Liver (tissue), 9 donors: ENCODE data around the gene MFNG. TPM values are rescaled to one million over a fixed set of nuclear protein-coding genes. Genes with fewer than 3 reads are reported as not detected.

Experiments
- DNase-seq: peaks from one replicate; pipeline ENCODE4 v3.0.0-alpha.2; 2017; ENCODE audit warnings: low spot score
- H3K27ac ChIP-seq, 2 donors: one replicate each; pipeline ENCODE4 v1.7.0; 2013; ENCODE audit warnings: inconsistent platforms in 2 of 2, low read length in 2 of 2, control low read depth in 1 of 2, low read depth in 1 of 2, mild to moderate bottlenecking in 1 of 2
- H3K27me3 ChIP-seq, 4 donors: one replicate each; pipeline versions ENCODE4 v1.6.1 to v1.7.0; 2013; ENCODE audit warnings: low read length in 3 of 4, inconsistent platforms in 1 of 4, mild to moderate bottlenecking in 1 of 4, moderate library complexity in 1 of 4; ENCODE audit not compliant: control insufficient read depth in 4 of 4, insufficient read depth in 4 of 4
- H3K36me3 ChIP-seq, 4 donors: one replicate each; pipeline versions ENCODE4 v1.6.1 to v1.7.0; 2013; ENCODE audit warnings: low read length in 3 of 4, mild to moderate bottlenecking in 3 of 4, low read depth in 1 of 4, moderate library complexity in 1 of 4; ENCODE audit not compliant: control insufficient read depth in 4 of 4, insufficient read depth in 3 of 4
- H3K4me1 ChIP-seq, 4 donors: one replicate each; pipeline versions ENCODE4 v1.6.1 to v1.7.0; 2013; ENCODE audit warnings: low read length in 3 of 4, mild to moderate bottlenecking in 3 of 4, moderate library complexity in 1 of 4; ENCODE audit not compliant: control insufficient read depth in 4 of 4, insufficient read depth in 4 of 4
- H3K4me3 ChIP-seq, 3 donors: one replicate each; pipeline versions ENCODE4 v1.6.1 to v1.7.0; 2013; ENCODE audit warnings: low read length in 3 of 3, control low read depth in 1 of 3, low read depth in 1 of 3, mild to moderate bottlenecking in 1 of 3
- H3K9ac ChIP-seq, 2 donors: one replicate each; pipeline ENCODE4 v1.7.0; 2013; ENCODE audit warnings: low read length in 2 of 2, mild to moderate bottlenecking in 2 of 2, moderate library complexity in 2 of 2, control low read depth in 1 of 2, low read depth in 1 of 2
- H3K9me3 ChIP-seq, 4 donors: one replicate each; pipeline versions ENCODE4 v1.6.1 to v1.7.0; 2013; ENCODE audit warnings: low read length in 3 of 4; ENCODE audit not compliant: control insufficient read depth in 4 of 4
- EGR1 ChIP-seq, 2 donors: IDR thresholded peaks; 2 replicates each; pipeline ENCODE4 v1.6.1; 2016 to 2018; ENCODE audit warnings: antibody characterized with exemption in 2 of 2, low read depth in 2 of 2
- HNF4A ChIP-seq, 2 donors: conservative IDR thresholded peaks; 2 replicates each; pipeline ENCODE4 v1.6.1; 2016; ENCODE audit warnings: antibody characterized with exemption in 2 of 2, mild to moderate bottlenecking in 2 of 2
- HNF4G ChIP-seq: IDR thresholded peaks from 2 replicates; pipeline ENCODE4 v1.6.1; 2016; ENCODE audit warnings: antibody characterized with exemption
- NR2F2 ChIP-seq: IDR thresholded peaks from 2 replicates; pipeline ENCODE4 v1.6.1; 2016; ENCODE audit warnings: antibody characterized with exemption
- RAD21 ChIP-seq, 2 donors: IDR thresholded peaks; 2 replicates each; pipeline ENCODE4 v1.6.1; 2016; ENCODE audit warnings: antibody characterized with exemption in 2 of 2, mild to moderate bottlenecking in 2 of 2
- RXRA ChIP-seq, 2 donors: IDR thresholded peaks; 2 replicates each; pipeline ENCODE4 v1.6.1; 2017 to 2018; ENCODE audit warnings: antibody characterized with exemption in 2 of 2, mild to moderate bottlenecking in 1 of 2
- SP1 ChIP-seq: IDR thresholded peaks from 2 replicates; pipeline ENCODE4 v1.6.1; 2018; ENCODE audit warnings: antibody characterized with exemption, mild to moderate bottlenecking
- TAF1 ChIP-seq: conservative IDR thresholded peaks from 2 replicates; pipeline ENCODE4 v1.6.1; 2016; ENCODE audit warnings: antibody characterized with exemption, mild to moderate bottlenecking
- YY1 ChIP-seq: IDR thresholded peaks from 2 replicates; pipeline ENCODE4 v1.6.1; 2016; ENCODE audit warnings: antibody characterized with exemption, mild to moderate bottlenecking
- WGBS: extraction: QIAGEN DNeasy Blood & Tissue Kit; methylation state at CpG from one replicate; pipeline ENCODE4 v1.1.7; 2013; 5-methylcytosine and 5-hydroxymethylcytosine counted together
- polyA plus RNA-seq, 2 donors: library from polyadenylated mRNA; stranded (reverse) in 1 of 2; unstranded in 1 of 2; fragments of 200-250 nt in 1 of 2; fragments of >200 nt in 1 of 2; fragmentation: Nextera tagmentation in 1 of 2; extraction: Ambion mirVana in 1 of 2; gene quantifications; one replicate each; pipeline versions ENCODE4 v1.2.1 to v1.2.3, GENCODE V29; 2013 to 2015
- total RNA-seq, 2 donors: library from RNA; depleted of rRNA; stranded (reverse); fragments of >200 nt; gene quantifications; one replicate each; pipeline ENCODE4 v1.2.3, GENCODE V29; 2014
- TF ChIP-seq, protein P1 (sequence below): IDR thresholded peaks from 2 replicates; pipeline ENCODE4 v1.6.1; 2016; ENCODE audit warnings: antibody characterized with exemption
- TF ChIP-seq, protein P2 (sequence below): IDR thresholded peaks from 2 replicates; pipeline ENCODE4 v1.6.1; 2016; ENCODE audit warnings: antibody characterized with exemption, mild to moderate bottlenecking
- TF ChIP-seq, protein P3 (sequence below): IDR thresholded peaks from 2 replicates; pipeline ENCODE4 v1.6.1; 2016; ENCODE audit warnings: antibody characterized with exemption
- TF ChIP-seq, protein P4 (sequence below): fragments of 150-350 bp; IDR thresholded peaks from 2 replicates; pipeline ENCODE4 v1.5.1; 2017; ENCODE audit warnings: improper control_type of control experiment, low read depth, low read length; ENCODE audit not compliant: missing input control
- TF ChIP-seq, protein P5 (sequence below): IDR thresholded peaks from 2 replicates; pipeline ENCODE4 v1.6.1; 2016; ENCODE audit warnings: antibody characterized with exemption
- donor health status: healthy.
- donor health status: healthy.
- donor health status: healthy.
- donor health status: healthy.
- donor health status: healthy.

Gene MFNG
- total and polyA plus RNA-seq, 4 donors = 5.0 to 10.7 (median 7.4) TPM

DNA sequence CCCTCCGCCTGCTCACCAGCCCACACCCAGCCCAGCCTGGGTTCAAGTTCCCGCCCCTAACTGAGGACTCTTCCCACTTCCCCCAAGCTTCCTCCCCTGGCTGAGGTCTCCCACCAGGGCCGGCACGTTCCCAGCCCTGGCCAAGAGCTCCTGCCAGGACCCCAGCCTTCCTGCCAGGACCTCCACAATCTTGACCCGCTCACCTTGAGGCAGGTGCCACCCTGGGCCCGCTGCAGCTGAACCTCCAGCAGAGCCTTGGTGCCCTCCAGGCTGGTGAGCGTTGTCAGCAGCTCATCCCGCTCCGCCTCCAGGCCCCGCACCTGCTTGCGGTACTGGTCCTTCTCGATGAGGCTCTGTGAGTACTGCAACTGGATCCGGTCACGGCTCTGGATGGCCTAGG lies 19.8 kb upstream of the MFNG start (continued):
- TF ChIP-seq, protein P1, sequence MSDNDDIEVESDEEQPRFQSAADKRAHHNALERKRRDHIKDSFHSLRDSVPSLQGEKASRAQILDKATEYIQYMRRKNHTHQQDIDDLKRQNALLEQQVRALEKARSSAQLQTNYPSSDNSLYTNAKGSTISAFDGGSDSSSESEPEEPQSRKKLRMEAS = no peak
- TF ChIP-seq, protein P2, sequence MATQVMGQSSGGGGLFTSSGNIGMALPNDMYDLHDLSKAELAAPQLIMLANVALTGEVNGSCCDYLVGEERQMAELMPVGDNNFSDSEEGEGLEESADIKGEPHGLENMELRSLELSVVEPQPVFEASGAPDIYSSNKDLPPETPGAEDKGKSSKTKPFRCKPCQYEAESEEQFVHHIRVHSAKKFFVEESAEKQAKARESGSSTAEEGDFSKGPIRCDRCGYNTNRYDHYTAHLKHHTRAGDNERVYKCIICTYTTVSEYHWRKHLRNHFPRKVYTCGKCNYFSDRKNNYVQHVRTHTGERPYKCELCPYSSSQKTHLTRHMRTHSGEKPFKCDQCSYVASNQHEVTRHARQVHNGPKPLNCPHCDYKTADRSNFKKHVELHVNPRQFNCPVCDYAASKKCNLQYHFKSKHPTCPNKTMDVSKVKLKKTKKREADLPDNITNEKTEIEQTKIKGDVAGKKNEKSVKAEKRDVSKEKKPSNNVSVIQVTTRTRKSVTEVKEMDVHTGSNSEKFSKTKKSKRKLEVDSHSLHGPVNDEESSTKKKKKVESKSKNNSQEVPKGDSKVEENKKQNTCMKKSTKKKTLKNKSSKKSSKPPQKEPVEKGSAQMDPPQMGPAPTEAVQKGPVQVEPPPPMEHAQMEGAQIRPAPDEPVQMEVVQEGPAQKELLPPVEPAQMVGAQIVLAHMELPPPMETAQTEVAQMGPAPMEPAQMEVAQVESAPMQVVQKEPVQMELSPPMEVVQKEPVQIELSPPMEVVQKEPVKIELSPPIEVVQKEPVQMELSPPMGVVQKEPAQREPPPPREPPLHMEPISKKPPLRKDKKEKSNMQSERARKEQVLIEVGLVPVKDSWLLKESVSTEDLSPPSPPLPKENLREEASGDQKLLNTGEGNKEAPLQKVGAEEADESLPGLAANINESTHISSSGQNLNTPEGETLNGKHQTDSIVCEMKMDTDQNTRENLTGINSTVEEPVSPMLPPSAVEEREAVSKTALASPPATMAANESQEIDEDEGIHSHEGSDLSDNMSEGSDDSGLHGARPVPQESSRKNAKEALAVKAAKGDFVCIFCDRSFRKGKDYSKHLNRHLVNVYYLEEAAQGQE = no peak
- TF ChIP-seq HNF4G (no peak), HNF4A (conservative IDR thresholded peaks at IDR 0.05) (no peak)

DNA sequence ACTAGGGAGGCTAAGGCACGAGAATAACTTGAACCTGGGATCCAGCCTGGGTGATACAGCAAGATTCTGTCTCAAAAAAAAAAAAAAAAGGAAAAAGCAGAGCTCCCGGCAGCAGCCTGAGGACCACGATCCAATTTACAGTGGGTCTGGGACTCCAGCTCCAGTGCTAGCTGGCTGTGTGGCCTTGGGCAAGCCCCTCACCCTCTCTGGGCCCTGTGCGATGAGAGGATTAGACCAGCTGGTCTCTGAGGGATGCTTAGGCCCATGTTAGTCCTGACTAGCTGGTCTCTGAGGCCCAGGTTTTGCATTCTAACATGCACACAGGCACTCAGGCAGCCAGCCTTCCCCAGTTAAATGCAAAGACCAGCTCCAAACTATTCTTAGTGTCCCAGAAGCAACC lies 19.4 kb upstream of the MFNG start:
- no peak for DNase-seq
- TF ChIP-seq, protein P2 = no peak
- WGBS = 96% methylated on average over 4 of the region's 4 CpGs
- H3K36me3 ChIP-seq = peaks cover 0 to 4% (median 1%) of the 10 kb centered on the region in 4 donors
- no peaks in the 10 kb centered on the region for H3K27me3 ChIP-seq
- peaks cover 21 to 45% (median 28%) of the 10 kb centered on the region in 4 donors for H3K4me1 ChIP-seq
- no peak overlapping the region for H3K27ac ChIP-seq
- no peak overlapping the region for H3K9ac ChIP-seq
- no peak overlapping the region for H3K4me3 ChIP-seq
- no peaks in the 10 kb centered on the region for H3K9me3 ChIP-seq

DNA sequence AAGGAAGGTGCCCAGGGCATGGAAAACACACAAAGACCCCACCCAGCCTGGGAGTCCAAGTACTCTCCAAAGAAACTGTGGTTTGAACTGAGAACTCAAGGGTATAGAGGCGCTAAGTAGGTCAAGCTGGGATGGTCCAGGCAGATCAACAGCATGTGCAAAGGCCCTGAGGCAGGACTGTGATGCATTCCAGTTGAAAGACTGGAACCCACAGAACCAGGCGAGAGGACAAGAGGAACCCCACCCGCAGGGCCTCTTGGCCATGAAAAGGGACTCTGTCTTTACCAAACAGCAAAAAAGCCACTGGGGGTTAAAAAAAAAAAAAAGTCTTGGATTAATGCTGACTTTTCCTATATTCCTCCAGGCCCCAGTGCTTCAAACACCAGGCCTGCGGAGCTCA lies 18.8 kb upstream of the MFNG start:
- H3K9ac ChIP-seq = no peak overlapping the region
- peak overlapping the region in 1 of 2 donors; percentile 98 for H3K27ac ChIP-seq
- WGBS = 95% methylated on average over 4 of the region's 4 CpGs
- H3K4me1 ChIP-seq = peaks cover 25 to 51% (median 33%) of the 10 kb centered on the region in 4 donors
- H3K36me3 ChIP-seq = peaks cover 0 to 4% (median 1%) of the 10 kb centered on the region in 4 donors
- H3K27me3 ChIP-seq = no peaks in the 10 kb centered on the region
- no peak for DNase-seq
- H3K9me3 ChIP-seq = no peaks in the 10 kb centered on the region
- no peak overlapping the region for H3K4me3 ChIP-seq
- TF ChIP-seq RXRA (IDR thresholded peaks at IDR 0.05) (no peak), RAD21 (IDR thresholded peaks at IDR 0.05) (no peak), HNF4A (conservative IDR thresholded peaks at IDR 0.05) (no peak), NR2F2 (no peak), EGR1 (IDR thresholded peaks at IDR 0.05; ENCODE audit: low read depth in 2 of 2) (no peak), YY1 (no peak), TAF1 (no peak), SP1 (no peak), HNF4G (no peak)
- TF ChIP-seq, protein P3, sequence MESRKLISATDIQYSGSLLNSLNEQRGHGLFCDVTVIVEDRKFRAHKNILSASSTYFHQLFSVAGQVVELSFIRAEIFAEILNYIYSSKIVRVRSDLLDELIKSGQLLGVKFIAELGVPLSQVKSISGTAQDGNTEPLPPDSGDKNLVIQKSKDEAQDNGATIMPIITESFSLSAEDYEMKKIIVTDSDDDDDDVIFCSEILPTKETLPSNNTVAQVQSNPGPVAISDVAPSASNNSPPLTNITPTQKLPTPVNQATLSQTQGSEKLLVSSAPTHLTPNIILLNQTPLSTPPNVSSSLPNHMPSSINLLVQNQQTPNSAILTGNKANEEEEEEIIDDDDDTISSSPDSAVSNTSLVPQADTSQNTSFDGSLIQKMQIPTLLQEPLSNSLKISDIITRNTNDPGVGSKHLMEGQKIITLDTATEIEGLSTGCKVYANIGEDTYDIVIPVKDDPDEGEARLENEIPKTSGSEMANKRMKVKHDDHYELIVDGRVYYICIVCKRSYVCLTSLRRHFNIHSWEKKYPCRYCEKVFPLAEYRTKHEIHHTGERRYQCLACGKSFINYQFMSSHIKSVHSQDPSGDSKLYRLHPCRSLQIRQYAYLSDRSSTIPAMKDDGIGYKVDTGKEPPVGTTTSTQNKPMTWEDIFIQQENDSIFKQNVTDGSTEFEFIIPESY = no peak
- TF ChIP-seq, protein P4, sequence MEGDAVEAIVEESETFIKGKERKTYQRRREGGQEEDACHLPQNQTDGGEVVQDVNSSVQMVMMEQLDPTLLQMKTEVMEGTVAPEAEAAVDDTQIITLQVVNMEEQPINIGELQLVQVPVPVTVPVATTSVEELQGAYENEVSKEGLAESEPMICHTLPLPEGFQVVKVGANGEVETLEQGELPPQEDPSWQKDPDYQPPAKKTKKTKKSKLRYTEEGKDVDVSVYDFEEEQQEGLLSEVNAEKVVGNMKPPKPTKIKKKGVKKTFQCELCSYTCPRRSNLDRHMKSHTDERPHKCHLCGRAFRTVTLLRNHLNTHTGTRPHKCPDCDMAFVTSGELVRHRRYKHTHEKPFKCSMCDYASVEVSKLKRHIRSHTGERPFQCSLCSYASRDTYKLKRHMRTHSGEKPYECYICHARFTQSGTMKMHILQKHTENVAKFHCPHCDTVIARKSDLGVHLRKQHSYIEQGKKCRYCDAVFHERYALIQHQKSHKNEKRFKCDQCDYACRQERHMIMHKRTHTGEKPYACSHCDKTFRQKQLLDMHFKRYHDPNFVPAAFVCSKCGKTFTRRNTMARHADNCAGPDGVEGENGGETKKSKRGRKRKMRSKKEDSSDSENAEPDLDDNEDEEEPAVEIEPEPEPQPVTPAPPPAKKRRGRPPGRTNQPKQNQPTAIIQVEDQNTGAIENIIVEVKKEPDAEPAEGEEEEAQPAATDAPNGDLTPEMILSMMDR = no peak
- TF ChIP-seq, protein P2 = no peak
- TF ChIP-seq, protein P1 = no peak
- TF ChIP-seq, protein P5, sequence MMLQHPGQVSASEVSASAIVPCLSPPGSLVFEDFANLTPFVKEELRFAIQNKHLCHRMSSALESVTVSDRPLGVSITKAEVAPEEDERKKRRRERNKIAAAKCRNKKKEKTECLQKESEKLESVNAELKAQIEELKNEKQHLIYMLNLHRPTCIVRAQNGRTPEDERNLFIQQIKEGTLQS = no peak
